Retina (tissue), 1 donor: ENCODE data around the gene CR1.
"Not testable (repeated sequence)": the region's sequence is repeated elsewhere in the genome, so short reads cannot be mapped to it uniquely, and the experiment has no call there.

Experiments used
- DNase-seq: peaks from one replicate; pipeline ENCODE4 v3.0.0-alpha.2; 2016

CR1 gene

DNA sequence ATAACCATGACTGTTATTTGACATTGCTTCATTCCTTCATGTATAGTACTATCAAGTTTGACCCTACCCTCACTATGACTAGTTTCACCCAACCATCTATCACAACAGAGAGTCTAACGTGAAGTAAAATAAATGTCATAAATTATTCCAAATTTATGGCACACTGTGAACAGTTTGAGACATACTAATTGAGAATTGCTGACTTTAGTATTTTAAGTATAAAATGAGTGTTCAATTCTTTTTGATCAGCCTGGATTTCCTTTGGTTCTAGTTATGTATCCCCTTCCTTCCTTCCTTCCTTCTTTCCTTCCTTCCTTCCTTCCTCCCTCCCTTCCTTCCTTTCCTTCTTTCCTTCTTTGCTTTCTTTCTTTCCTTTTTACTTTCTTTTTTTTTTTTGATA lies 14.5 kb downstream of the CR1 start:
- no peak for DNase-seq

DNA sequence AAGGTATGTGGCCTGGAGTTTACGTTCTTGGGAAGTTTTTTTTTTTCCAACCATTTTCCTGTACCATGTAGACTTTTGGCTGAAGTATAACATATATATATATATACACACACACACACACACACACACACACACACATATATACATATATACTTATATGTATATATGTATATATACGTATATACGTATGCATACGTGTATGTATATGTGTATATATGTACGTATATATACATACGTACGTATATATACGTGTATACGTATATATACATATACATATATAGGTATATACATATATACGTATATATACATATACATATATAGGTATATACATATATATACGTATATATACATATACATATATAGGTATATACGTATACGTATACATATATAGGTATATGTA lies 18.9 kb downstream of the CR1 start:
- no peak for DNase-seq

DNA sequence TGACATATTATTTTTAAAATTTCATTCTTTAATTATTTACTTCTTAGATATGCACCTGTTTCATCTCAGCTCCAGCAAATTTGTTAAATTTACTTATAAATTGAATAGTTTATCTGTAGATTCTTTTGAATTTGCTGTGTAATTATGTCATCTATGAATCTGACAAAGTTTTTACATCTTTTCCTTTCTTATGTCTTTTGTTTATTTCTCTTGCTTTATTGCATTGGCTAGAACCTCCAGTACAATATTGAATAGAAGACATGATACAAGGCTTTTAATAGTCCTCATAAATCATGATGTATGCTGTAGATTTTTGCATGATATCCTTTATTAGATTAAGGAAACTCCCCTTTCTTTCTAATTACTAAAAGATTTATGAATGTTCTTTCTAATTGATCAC lies 20.8 kb downstream of the CR1 start:
- DNase-seq: no peak

DNA sequence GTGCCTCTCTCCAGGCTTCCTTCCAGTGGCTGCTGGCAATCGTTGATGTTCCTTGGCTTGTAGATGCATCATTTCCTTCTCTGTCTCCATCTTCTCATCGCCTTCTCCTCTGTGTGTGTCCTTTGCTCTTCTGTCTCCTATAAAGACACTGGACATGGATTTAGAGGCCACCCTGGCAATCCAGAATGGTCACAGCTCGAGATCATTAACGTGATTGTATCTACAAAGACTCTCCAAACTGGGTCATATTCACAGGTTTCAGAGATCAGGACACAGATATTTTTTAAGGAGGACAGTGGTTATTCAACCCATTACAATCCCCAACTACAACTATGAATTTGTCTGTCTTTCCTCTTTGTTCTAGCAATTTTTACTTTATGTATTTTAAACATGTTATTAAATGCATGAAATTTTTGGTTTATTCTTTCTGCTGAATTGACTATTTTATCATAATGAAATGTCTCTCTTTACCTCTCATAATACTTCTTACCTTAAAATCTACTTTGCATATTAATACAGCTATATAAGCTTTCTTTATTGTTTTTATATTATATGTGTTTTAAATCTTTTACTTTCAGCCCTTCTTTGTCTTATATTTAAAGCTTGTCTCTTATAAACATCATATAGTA lies 22.8 kb downstream of the CR1 start:
- no peak for DNase-seq

DNA sequence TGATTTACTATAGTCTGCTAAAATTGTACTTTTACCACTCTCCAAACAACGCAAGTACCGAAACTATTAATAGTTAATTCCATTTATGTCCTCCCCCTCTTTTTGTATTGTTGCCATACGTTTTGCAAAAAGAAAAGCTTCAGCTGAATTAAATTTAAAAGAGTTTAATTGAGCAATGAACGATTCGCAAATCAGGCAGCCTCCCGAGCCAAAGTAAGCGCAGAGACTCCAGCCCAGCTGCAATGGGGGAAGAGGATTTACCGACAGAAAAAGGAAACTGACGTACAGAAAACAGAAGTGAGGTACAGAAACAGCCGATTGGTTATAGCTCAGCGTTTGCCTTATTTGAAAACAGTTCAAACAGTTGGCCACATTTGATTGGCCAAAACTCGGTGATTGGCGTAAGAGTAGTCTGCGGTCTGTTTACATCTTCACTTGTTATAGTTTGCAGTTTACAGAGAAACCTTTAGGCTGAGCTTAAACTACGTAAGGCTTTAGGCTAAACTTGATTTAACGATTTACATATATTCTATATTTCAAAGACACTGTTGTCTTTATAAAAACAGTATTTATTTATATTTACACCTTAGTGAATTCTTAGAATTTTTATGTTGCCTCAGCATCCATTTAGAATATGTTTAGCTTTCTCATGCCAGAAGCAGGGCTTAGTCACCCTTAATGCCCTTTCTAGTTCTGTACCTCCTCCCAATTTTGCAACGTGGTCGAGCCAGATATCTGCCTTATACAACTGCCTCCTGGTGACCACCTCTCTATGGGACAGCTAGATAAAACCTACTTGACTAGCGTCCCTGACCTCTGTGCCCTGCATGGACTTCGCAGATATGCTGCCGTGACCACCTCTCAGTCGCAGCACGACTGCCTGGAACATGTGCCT lies 23.8 kb downstream of the CR1 start:
- no peak for DNase-seq

DNA sequence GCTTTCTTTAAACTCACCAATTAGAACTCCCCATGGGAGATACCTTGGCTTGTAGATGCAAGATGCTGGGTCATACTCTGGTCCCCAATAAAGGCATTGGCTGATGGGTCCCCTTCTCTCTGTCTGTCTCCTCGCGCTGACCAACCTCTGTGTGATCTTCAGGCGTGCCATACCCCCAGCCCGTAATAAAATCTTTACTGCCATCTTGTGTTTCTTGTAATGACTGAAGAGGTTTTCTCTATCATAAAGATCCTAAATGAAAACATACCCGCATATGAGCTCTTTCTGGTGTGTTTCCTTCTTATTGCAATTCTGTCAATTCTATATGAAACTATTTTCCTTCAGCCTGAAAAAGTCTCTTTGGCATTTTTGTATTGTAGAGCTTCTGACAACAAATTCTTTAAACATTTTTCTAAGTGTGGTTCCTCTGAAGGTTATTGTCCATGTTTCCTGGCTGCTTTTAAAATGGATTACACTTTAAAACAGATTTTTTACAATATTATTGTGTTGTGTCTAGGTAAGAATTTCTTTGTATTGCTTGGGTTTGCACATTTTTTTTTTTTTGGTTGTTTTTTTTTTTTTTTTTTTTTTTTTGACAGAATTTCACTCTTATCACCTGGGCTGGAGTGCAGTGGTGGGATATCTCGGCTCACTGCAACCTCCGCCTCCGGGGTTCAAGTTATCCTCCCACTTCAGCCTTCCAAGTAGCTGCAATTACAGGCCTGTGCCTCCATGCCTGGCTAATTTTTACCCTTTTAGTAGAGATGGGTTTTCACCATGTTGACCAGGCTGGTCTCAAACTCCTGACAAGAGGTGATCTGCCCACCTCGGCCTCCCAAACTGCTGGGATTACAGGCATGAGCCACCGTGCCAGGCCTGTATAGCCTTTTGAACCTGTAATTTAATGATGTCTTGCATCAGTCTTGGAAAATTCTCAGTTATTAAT lies 24.7 kb downstream of the CR1 start:
- not testable (repeated sequence) for DNase-seq

DNA sequence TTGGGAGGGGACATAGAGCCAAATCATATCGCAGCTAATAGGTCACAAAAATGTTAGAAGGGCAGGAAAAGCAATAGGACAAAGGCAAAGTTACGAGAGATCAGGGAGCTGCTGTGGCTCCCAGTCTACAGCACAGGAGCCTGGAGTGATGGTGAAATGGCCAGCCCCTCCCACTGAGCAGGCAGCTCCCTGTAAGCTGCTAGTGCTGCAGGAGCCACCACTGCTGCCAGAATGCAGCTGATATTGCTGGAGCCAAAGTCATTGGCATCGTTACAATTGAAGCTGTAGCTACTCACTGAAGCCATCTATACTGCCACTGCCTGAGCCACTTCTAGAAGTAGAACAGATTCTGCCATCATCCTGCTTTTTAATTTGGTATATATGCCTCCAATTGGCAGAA lies 29.3 kb downstream of the CR1 start:
- DNase-seq: not testable (repeated sequence)

DNA sequence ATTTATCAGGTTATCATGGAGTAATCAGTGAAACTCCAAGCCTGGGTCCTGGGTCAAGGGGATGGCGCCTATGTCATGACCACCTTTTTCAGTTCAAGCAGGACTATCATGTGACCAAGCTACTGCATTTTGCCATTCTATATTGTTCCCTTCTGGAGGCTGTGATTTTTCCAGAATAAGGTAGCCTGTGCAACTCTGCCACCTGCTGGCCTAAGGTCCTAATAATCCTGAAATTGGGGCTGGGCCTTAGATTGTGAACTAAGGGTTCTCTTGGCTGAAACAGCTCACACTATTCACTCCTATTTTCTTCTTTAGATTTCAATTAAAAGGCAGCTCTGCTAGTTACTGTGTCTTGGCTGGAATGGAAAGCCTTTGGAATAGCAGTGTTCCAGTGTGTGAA lies 32.4 kb downstream of the CR1 start:
- DNase-seq: not testable (repeated sequence)

DNA sequence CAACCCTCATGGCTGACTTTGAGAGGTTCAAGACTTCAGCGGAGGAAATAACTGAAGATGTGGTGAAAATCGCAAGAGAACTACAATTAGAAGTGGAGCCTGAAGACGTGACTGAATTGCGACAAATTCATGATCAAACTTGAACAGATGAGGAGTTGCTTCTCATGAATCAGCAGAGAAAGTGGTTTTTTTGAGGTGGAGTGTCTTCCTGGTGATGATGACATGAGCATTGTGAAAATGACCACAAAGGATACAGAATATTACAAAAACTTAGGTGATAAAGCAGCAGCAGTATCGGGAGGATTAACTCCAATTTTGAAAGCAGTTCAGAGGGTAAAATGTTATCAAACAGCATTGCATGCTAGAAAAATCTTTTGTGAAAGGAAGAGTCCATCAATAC lies 40.3 kb downstream of the CR1 start:
- not testable (repeated sequence) for DNase-seq

DNA sequence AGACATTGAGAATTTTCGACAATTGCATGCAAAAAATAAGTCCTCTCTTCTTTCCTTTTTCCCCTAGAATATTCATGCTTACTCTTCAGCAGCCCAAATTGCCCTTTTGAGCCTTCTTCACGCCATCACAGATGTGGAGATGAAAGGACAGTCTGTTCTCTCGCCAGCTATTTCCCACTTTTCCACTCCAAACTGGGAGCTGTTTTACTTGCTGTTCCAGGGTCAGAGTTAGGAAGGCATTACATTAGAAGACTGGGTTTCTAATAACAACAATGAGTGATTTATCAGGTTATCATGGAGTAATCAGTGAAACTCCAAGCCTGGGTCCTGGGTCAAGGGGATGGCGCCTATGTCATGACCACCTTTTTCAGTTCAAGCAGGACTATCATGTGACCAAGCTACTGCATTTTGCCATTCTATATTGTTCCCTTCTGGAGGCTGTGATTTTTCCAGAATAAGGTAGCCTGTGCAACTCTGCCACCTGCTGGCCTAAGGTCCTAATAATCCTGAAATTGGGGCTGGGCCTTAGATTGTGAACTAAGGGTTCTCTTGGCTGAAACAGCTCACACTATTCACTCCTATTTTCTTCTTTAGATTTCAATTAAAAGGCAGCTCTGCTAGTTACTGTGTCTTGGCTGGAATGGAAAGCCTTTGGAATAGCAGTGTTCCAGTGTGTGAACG lies 50.9 kb downstream of the CR1 start:
- DNase-seq: not testable (repeated sequence)

DNA sequence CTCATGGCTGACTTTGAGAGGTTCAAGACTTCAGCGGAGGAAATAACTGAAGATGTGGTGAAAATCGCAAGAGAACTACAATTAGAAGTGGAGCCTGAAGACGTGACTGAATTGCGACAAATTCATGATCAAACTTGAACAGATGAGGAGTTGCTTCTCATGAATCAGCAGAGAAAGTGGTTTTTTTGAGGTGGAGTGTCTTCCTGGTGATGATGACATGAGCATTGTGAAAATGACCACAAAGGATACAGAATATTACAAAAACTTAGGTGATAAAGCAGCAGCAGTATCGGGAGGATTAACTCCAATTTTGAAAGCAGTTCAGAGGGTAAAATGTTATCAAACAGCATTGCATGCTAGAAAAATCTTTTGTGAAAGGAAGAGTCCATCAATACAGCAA lies 58.9 kb downstream of the CR1 start:
- not testable (repeated sequence) for DNase-seq

DNA sequence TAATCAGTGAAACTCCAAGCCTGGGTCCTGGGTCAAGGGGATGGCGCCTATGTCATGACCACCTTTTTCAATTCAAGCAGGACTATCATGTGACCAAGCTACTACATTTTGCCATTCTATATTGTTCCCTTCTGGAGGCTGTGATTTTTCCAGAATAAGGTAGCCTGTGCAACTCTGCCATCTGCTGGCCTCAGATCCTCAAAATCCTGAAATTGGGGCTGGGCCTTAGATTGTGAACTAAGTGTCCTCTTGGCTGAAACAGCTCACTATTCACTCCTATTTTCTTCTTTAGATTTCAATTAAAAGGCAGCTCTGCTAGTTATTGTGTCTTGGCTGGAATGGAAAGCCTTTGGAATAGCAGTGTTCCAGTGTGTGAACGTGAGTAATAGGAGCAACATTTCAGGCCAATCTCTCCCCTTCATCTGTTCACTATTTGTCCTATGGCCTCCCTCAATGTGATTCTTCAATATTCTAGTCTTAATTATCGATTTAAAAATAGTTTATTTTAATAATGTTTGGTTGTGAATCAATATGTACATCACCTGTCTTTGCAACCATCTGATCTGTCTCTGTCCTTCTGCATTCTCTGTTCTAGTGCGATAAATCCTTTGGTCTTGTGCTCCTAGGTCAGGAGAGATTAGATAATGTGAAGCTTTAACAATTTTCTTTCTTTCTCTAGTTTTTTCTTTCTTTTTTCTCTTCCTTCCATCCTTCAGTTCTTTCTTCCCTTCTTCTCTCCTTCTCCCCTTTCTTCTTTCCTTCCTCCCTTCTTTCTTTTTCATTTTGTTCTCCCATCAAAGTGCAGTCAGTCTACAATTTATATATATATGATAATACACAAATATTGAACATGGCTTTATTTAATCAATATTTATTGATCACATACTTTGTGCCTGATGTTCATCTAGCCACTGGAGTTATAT lies 69.8 kb downstream of the CR1 start:
- peak; percentile 6 for DNase-seq

DNA sequence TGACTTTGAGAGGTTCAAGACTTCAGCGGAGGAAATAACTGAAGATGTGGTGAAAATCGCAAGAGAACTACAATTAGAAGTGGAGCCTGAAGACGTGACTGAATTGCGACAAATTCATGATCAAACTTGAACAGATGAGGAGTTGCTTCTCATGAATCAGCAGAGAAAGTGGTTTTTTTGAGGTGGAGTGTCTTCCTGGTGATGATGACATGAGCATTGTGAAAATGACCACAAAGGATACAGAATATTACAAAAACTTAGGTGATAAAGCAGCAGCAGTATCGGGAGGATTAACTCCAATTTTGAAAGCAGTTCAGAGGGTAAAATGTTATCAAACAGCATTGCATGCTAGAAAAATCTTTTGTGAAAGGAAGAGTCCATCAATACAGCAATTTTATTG lies 76.0 kb downstream of the CR1 start:
- not testable (repeated sequence) for DNase-seq

DNA sequence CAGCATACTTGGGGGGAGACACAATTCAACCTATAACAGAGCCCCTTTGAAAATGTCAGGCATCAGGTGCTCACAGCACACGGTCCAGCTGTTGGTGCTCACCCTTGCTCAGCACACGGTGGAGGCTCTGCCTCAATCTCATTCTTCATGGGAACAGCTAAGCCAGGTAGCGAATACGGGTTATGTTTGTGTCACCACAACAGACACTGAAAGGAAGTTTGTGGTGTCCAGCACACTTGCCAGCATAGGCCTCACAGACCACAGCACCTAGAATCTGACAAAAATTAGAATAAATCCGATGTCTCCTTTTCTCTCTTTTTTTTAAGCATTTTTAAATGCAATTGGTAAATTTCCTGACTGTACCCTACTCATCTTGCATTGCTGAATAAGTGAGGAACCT lies 77.1 kb downstream of the CR1 start:
- not testable (repeated sequence) for DNase-seq

DNA sequence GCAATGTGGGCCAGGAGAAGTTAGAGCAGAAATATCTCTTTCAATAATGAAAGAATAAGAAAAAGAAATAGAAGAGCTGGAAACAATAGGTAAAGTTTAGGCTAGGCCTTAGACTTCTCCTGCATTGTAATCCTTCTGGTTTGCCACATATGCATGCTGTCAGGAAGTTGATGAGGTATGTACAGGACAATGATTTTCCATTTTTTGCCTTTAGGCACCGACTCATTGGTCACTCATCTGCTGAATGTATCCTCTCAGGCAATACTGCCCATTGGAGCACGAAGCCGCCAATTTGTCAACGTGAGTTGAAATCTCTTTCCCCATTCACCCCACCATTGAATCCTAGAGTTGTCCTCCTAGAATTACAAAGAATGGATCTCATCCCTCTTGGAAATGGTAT lies 79.4 kb downstream of the CR1 start:
- peak; percentile 2 for DNase-seq

DNA sequence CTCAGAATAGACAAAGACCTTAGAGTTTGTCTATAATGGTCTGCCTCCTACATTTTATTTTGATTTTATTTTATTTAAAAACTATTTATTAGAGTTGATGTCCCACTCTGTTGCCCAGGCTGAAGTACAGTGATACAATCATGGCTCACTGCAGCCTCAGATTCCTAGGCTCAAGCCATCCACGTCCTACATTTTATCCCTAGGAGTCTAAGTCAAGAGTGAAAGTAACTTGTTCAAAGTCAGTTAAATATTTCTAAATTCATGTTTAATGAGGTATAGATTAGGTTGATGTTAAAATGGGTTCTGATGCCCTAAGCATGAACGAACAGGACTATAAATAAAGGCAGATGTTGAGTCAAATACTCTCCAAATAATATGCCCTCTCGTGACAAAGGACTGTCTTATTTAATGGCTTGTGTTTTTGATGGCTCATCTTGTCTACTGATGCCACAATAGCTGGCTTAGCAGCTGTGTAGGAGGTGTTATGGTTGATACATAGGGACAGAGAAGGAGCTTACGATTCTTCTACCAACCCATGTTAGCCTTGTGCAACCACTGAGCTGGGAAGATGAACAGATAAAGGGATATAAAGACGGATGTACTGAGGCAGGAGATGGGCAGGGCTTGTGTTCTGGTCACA lies 83.0 kb downstream of the CR1 start:
- DNase-seq: no peak

DNA sequence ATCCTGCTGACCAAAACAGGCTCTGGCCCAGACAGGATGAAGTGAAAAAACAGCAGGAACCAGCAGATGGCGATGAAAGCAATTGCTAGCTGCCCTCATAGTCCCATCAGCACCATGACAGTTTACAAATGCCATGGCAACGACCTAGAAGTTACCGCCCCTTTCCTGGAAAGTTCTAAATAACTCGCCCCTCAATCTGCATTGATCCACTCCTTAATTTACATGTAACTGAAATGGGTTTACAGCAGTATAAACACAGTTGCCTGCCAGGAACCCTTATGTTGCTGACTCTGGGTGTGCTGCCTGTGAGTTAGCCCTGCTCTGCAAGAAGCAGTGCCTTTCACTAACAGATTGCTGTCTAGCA lies 83.5 kb downstream of the CR1 start:
- peak; percentile 59 for DNase-seq

DNA sequence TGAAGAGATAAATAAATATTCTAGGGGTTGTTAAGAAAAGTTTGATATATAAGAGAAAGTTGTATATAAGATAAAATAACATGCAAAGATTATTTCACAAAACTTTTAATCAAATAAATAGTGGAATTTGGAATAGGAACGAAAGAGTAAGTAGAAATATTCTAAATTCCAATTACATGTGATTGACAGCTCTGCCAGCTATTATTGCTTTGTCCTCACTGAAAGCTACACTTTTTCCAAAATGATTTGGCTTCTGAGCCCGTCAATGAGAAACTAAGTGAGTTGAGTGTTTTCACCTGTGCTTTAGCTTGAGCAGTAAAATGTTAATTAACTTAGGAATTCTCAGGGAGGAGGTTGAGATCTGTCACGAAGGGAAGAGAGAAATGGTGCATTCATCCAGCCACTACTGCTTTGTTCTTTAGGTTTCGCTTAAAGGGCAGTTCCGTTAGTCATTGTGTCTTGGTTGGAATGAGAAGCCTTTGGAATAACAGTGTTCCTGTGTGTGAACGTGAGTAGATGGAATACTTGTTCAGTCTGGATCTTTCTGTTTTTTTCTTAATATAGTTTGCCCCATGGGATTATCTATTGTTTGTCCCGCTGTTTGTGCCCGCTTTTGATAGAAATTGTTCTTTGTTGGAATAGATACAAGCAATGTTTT lies 85.7 kb downstream of the CR1 start:
- DNase-seq: no peak

DNA sequence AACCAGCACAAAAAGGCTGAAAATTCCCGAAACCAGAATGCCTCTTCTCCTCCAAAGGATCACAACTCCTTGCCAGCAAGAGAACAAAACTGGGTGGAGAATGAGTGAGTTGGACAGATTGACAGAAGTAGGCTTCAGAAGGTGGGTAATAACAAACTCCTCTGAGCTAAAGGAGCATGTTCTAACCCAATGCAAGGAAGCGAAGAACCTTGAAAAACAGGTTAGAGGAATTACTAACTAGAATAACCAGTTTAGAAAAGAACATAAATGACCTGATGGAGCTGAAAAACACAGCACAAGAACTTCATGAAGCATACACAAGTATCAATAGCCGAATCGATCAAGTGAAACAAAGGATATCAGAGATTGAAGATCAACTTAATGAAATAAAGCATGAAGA lies 93.5 kb downstream of the CR1 start:
- DNase-seq: not testable (repeated sequence)

DNA sequence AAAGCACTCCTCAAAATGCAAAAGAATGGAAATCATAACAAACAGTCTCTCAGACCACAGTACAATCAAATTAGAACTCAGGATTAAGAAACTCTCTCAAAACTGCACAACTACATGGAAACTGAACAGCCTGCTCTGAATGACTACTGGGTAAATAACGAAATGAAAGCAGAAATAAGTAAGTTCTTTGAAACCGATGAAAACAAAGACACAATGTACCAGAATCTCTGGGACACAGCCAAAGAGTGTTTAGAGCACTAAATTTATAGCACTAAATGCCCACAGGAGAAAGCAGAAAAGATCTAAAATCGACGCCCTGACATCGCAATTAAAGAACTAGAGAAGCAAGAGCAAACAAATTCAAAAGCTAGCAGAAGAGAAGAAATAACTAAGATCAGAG lies 95.2 kb downstream of the CR1 start:
- not testable (repeated sequence) for DNase-seq

DNA sequence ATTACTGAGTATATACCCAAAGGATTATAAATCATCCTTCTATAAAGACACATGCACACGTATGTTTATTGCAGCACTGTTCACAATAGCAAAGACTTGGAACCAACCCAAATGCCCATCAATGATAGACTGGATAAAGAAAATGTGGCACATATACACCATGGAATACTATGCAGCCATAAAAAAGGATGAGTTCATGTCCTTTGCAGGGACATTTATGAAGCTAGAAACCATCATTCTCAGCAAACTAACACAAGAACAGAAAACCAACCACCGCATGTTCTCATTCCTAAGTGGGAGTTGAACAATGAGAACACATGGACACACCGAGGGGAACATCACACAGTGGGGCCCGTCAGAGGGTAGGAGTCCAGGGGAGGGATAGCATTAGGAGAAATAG lies 98.1 kb downstream of the CR1 start:
- not testable (repeated sequence) for DNase-seq
